Lower leg skin (tissue), 3 donors: ENCODE data around the gene TSKU.

ENCODE experiments used
- CTCF ChIP-seq, 3 donors: fragments of 450-650 bp; IDR thresholded peaks; one replicate each; pipeline ENCODE4 v1.5.1; 2016; ENCODE audit warnings: antibody characterized with exemption in 3 of 3, mild to moderate bottlenecking in 3 of 3, moderate library complexity in 2 of 3
- POLR2A ChIP-seq, 2 donors: fragments of 450-650 bp; IDR thresholded peaks; one replicate each; pipeline ENCODE4 v1.6.1; 2016 to 2017; ENCODE audit warnings: antibody characterized with exemption in 2 of 2, mild to moderate bottlenecking in 1 of 2, moderate library complexity in 1 of 2

GRCh38 chr11:76740772-76741171, 42.4 kb upstream of the TSKU start:
- TF ChIP-seq CTCF (IDR thresholded peaks at IDR 0.05) (no peak), POLR2A (IDR thresholded peaks at IDR 0.05) (no peak)
